Fibroblast of the conjunctiva (primary cell): ENCODE measurements around the gene PDGFC.
"Not testable (repeated sequence)": the region's sequence is repeated elsewhere in the genome, so short reads cannot be mapped to it uniquely, and the experiment has no call there.

ENCODE experiments used
- DNase-seq: peaks from one replicate; pipeline ENCODE4 v3.0.0-alpha.2; 2010; ENCODE audit warnings: low read depth

PDGFC gene

DNA sequence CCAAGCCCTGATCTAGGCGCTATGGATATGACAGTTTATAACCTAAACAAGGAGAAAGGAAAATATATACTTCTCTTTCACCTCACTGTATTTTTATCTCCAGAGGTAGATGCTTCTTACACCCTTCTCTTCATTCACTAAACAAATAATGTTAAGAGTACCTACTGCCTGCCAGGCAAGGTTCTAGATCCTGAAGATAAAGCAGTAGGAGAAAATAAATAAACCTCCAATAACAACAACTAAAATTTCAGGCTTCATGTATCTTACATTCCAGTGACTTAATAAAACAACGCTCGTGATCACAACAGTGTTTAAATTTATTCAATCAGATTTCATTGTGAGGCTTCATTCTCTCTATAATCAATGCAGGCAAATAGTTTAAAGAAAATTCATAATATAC lies 20.7 kb downstream of the PDGFC start:
- no peak for DNase-seq

DNA sequence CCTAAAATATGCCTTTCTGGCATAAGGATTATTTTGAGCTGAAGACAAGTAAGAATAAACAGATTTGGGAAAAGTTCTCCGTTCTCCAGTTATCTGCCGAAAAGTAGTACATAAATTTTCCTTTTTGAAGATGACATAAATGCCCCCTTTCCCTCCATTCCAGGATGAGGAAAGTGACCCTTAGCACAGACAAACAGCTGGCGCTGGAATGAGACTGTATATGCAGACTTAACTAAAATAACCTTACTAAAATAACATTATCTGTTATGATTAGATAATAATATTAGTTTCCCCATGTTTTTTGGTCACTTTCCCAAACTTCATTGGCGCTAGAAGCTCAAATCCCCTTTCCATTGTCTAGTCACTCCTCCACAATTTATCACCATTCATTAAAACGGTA lies 21.5 kb downstream of the PDGFC start:
- no peak for DNase-seq

DNA sequence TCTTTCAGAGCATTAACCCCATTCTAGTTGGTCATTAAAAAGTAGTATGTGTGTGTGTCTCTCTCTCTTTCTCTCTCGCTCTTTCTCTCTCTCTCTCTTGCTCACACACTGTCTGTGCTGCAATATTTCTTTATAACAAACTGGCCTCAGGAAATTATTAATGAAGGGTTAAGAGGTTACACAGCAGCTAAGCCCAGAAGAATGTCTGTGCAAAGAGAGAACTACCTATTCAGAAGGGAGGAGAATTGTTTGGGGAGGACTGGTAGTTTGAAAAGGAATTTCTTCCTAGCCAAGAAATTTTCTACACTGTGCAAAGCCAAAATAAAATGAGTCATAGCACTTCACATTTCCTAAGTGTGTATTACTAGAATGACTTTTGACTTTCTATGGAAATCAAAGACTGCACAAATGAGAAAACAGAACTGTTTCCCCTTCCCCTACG lies 22.2 kb downstream of the PDGFC start:
- DNase-seq: peak; percentile 64

DNA sequence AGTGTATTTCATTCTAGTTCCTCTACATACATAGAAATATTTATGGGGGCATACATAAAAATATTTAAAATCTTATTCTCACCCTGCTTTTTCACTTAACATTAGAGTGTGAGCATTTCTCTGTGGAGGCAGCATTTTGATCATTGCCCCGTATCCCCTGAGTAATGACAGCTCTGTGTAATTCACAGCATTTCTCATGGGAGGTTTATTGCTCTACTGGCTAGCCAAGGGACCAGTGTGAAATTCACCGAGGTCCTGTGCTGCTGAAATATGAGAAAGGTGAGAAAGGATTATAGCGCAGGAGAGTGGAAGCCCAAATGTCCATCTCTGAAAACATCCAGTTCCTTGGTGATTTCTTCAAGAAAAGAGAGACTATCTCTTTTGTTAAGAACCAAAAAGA lies 22.9 kb downstream of the PDGFC start:
- no peak for DNase-seq

DNA sequence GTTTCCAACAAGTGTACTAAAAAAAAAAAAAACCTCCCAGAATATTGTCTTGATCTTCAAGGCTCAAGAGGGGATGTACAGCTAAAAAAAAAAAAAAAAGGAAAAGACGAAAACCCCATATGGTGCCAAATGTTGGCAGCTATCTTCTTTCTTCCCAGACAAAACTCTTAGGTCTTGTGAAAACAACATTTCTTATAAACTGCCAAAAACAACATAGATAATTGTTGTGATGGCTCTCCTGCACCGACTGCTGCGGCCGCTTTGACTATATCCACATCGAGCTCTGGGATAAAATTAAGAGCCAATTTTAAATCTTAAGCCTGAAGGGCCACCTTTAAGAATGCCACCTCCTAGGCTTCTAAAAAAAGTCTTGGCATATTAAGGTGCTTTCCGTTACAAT lies 23.5 kb downstream of the PDGFC start:
- no peak for DNase-seq

DNA sequence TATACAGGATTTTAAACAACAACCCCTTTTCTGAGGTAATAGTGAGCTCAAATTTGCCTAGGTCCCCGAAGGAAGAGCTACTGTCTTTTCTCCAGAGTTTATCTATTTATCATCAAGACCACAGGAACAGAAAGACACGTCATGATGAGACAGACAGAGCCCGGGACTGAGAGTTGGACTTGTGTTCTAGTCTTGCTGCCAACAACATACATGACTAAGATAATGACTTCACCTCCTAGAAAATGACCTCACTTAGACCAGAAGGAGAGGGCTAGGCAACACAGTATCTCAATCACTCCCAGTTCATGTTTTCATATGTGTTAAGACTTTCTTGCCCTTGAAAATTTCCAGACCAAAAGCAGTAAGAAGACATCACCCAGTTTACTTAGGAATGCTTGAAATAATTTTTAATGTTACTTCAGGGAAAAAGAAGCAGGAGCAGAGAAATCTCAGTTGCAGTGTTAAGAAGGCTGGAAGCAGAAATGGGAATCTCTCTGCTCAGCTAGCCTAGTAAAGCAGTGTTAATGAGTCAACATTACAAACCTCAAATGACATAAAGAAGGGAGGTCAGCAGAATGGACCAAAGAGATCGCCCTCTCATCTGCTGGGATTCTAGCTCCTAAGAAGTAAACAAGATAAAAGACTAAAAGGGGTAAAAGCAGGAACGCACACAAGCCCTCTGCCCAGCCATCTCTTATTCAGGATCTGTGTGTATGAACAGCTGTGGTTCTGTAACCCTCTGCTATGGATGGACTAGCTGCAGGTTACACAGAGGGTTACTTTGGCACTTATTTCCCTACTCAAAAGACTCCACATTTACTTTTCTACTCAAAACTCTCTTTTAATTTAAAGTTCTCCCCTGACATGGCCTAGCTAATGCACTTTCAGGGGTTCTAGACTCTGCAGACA lies 24.8 kb downstream of the PDGFC start:
- DNase-seq: peak; percentile 93

DNA sequence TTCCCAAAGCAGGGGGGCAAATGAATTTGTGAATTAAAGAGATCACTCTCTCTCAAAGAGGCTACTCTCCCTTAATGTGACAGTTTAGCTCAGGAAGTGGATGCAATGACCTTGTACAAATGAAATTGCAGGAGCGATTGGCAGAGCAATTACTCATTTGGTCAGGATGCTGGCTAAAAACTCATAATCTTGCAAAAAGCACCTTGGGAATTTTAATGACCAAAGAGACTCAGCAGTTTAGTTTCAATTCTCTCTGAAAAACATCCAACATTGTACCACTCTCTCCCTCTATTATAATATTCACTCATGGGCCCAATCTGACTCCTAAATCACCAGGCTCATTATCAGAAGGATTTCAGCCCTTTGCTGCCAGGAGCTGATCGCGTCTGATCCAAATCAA lies 26.1 kb downstream of the PDGFC start:
- no peak for DNase-seq

DNA sequence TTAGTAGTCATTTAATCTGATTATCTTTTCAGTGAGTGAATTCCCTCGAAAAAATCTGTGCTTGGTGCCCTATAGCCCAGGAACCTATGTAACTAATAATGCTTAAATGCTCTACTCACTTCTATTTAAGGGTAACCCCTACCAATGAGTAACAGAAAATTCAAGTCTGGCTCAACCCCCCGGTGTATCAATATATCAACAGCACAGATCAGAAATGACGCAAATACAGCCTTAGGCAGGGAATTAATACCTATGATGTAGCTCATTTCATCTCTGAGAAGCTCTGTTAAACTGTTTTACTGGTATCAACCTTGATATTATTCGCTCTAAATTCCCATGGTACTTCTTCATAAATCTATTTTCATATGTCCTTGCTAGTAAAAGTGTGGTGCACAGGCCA lies 28.6 kb downstream of the PDGFC start:
- no peak for DNase-seq

DNA sequence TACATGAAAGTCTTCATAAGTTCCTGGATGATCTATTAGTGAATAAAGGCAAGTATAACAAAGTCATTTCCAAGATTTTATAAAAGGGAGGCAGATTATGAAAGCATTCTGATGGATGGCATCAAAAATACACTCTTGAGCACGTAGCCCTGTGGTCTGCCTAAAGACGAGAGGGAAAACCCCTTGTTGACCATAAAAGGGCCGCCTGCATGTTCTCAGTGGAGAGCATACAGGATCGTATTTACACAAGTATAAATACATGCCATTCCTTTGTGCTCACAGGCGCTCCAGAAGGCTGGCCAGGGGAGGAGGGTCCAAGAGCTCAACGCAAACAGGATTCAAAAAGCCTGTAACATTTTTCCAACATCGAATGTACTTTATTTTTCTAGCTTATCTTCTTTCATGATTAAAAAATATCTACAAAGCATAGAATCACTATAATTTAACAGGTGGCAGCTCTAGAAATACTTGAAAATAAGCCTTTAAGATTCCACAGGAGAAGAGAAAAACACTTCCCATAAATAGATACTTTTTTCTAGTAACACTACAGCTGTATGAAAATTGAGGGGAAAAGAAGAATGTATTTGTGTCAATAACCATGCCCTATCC lies 29.6 kb downstream of the PDGFC start:
- DNase-seq: peak; percentile 85

DNA sequence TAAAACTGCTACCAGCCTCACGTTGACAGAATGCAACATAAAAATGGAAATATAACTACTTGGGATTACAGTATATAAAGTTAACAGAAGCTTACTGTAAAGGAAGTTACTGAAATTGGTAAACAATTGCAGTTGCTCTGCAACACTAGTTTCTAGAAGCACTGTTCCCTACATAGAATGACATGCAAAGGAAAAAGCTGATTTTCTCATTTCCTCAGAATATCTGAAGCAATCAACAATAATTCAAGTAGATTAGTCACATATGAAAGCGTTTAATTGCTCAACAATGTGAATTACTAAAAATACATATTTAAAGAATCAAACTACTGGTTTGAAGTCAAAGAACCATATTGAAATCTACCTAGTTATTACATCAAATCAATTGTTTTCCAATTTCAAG lies 31.8 kb downstream of the PDGFC start:
- no peak for DNase-seq

DNA sequence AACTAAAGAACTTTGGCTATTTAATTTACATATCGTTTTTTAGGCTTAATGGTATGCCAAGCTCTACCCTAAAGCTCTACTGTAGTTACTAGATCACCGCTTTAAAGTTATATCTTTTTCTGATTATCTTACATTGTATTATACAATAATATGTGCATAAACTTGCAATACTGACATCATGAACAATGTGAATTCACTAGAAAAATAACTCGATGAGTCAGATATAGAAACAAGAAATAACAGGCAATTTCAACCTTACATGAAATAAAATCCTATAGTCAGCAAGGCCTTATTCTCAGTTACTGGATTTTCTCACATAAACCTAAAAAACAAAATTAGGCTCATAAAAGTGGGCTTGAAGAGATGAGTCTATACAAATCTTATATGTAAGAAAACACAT lies 32.5 kb downstream of the PDGFC start:
- no peak for DNase-seq

DNA sequence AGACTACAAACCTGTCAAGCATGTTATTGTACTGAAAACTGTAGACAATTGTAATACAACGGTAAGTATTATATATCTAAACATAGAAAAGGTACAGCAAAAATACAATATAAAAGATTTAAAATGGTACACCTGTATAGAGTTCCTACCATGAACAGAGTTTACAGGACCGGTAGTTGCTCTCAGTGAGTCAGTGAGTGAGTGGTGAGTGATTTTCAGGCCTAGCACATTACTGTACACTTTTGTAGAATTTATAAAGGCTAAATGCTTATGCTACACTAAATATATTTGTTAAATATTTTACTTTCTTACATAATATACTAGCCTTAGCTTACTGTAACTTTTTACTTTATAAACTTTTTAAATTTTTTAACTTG lies 37.4 kb downstream of the PDGFC start:
- DNase-seq: no peak

DNA sequence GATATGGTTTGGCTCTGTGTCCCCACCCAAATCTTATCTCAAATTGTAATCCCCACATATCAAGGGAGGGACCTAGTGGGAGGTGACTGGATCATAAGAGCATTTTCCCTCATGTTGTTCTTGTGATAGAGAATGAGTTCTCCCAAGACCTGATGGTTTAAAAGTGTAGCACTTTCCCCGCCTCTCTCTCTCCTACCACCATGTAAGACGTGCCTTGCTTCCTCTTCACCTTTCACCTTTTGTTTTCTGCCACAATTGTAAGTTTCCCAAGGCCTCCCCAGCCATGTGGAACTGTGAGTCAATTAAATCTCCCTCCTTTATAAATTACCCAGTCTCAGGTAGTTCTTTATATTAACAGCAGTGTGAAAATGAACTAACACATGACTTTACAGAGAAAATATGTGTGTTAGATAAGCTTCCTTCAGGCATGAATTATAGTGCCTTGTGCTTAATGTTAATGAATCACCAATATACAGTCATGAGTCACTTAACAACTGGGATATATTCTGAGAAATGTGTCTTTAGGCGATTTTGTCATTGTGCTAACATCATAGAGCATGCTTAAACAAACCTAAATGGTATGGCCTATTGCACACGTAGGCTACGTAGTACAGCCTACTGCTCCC lies 37.9 kb downstream of the PDGFC start:
- DNase-seq: no peak

DNA sequence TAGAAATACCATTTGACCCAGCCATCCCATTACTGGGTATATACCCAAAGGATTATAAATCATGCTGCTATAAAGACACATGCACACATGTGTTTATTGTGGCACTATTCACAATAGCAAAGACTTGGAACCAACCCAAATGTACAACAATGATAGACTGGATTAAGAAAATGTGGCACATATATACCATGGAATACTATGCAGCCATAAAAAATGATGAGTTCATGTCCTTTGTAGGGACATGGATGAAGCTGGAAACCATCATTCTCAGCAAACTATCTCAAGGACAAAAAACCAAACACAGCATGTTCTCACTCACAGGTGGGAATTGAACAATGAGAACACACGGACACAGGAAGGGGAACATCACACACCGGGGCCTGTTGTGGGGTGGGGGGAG lies 39.2 kb downstream of the PDGFC start:
- not testable (repeated sequence) for DNase-seq

DNA sequence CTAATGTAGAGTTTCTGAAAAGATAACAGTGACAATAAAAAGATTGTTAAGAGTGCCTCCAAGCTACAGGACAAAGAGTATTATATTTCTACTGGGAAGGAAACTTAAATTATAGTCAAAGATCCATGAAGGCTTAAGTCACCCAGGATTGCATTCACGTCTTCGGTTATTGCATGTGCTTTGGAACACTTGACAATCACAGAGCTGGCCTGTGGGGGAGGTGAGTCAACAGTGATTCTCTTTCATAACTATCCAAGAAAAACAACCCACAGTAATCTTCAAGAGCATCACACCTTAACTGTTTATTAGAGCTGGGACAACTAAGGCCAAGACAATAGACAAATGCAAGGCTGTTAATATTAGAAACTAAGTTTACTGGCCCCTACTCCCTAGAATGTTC lies 40.3 kb downstream of the PDGFC start:
- DNase-seq: peak; percentile 94

DNA sequence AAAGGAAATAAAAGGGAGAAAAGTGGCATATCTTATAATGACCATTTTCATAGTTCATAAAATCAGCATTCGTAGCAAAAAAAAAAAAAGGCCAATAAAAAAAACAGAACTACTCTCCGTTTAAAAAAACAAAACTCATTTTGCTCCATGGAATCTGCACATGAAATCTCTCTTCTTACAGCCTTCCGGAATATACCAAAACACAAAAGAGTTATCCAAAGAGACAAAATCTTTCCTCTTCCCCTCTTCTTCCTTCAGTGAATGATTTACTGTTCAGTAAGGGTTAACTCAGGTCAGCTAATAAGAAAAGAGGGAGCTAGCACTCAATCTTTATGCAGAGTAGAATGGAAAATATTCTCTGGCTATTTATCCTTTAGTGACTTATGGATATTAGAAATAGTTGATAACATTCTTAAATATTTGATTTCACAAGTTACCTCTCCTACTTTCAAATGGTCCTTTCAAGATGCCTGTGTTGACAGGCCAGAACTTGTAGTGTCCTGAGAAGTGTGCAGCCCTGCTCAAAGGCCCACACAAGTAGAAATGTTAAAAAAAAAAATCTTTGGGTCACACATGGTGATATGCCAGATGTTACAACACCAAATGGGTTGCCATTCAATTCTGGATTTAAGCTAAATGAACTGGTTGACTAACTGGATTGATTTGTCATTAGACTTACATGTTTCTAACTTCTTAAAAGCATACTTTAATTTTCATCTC lies 42.1 kb downstream of the PDGFC start:
- DNase-seq: no peak

DNA sequence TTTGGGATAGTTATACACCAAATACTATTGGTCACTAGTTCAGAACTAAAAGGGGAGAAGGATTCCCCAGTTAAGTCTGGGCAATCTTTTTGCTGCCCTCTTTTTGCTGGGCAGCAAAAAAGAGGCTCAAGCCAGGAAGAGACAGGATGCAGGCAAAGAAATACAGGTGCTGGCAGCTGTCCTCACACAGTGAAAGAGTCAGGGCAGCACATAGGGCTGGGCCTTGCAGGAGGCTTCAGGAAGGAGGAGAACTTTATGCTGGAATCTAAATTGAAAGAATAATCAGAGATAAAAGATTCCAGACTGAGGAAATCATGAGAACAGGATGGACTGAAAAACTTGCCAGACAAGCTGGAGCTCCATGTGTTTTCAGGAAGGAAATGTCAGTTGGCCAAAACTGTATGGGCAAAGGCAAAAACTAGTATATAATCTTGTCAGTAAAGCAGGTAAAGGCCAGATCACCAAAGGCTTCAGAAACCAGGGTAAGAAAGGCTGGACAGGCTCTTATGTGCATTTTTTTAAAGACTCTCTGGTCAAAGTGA lies 46.8 kb downstream of the PDGFC start:
- DNase-seq: no peak

DNA sequence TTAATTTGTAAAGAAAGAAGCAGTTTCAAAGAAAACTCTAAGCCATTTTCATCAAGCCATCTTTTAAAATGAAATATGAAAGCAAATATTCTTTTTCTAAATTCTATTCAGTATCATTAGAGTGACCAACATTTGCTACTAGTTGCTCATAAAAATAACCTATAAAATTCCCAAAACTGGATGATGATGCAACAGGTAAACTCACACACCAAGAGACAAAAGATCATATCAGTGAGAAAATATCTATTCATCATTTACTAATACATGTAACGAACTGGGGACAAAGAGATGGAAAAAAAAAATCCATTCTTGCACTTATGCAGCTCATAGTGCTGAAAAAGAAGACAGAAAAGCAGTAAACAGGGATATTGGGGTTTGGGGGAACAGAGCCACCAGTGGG lies 48.1 kb downstream of the PDGFC start:
- DNase-seq: no peak

DNA sequence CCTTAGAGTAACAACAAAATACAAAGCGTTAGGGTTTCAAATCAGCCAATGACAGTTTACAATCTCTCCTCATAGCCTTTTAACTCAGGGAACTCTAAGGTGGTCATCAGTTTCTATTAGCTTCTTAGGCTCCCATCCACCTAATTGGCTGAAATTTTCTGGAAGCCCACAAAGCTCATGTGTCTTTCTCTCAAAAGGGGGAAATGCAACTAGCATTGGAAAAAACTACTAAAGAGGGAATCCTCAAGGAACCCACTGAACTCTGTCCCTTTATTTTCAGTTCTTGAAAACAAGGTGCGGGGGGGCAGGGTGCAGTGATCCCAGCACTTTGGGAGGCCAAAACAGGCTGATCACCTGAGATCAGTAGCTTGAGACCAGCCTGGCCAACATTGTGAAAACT lies 56.4 kb downstream of the PDGFC start:
- DNase-seq: no peak

DNA sequence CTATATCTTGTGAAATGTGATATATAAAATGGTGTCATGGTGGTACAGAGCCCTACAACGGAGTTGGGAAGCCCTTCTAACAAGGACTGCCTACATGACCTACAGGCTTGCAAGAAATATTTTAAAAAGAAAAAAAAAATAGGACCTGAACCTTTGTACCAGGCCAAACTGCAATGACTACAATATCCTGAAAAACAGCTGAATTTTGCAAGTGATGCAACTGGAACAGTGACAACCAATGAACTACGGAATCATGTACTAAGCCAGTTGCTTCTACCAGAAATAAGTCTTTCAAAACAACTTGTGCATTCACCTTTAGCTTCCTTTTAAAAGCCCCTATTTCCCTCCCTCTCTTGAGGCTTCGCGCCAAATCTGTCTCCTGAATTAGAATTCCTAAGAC lies 58.4 kb downstream of the PDGFC start:
- no peak for DNase-seq

DNA sequence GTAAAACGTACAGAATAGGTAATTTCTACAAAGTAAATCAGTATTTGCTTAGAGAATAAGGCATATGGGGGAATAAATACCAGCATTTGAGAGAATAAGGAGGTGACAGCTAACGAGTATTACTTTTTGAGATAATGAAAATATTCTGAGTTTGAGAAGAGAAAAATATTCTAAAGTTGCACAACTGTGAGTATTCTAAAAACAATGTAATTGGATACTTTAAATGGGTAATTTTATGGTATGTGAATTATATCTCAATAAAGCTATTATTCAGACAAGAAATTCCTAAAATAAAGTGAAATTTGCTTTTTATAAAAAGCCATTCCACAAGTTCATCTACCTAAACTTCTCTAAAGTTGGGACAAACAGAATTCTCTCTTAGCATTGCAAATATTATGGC lies 62.6 kb downstream of the PDGFC start:
- DNase-seq: no peak

DNA sequence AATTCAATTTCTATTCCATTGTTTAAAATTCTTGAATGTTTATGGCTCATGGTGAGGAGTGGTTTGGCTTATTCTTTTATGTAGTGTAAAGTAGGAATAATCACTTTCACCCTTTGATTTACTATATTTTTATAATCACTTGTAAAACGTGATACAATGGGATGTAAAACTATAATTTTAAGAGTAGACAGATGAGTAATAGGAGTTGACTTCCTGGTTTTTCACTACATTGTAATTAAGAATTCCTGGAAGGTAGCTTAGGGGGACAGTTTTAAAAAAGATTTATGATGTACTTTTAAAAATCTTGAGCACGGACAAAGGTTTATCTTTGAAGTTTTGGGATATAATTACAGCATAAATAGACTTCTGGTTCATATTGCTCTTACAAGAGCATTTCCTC lies 65.3 kb downstream of the PDGFC start:
- no peak for DNase-seq
